Measurements from ENCODE around the gene INPP5A.
A peak's percentile ranks its signal among the peaks of the same experiment; 100 is the strongest.

INPP5A gene

DNA sequence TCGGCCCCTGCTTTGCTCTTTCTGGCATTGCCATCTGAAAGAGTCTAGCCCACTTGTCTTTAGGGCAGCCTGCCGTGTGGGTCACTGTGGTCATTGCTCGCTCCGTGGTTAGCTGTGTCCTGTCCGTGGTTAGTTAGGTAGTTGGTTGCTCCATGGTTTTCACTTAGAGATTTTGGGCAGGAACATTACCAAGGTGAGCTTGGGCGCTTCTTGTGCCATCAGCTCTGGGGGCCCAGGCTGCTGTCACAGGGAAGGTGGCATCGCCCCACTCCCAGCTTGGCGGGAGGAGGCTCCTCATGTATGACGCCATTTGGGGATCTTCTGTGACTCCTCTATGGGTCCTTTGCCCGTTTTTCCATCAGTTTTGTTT, 53.1 kb downstream of the INPP5A start:
- Histone ChIP-seq H2AFZ (ENCODE audit: low read length) (no peak overlapping the region), H3K9me3 (replicated peaks; ENCODE audit: insufficient read depth, low read length) (no peaks in the 10 kb centered on the region), H3K4me2 (ENCODE audit: low read depth, low read length) (no peak overlapping the region), H3K27me3 (replicated peaks; ENCODE audit: insufficient read depth, low read length) (no peaks in the 10 kb centered on the region), H3K9me2 (replicated peaks; ENCODE audit: insufficient read depth, low read length) (no peaks in the 10 kb centered on the region), H3K9ac (ENCODE audit: low read length) (no peak overlapping the region), H3K36me3 (replicated peaks; ENCODE audit: insufficient read depth, low read length) (no peaks in the 10 kb centered on the region), H3K79me2 (ENCODE audit: low read length) (0 out of 2 replicates have a peak, but pooled peaks cover 14% of the 10 kb centered on the region), H3K4me3 (ENCODE audit: low read length) (no peak overlapping the region), H3F3A (ENCODE audit: insufficient read depth, low read length) (no peaks in the 10 kb centered on the region), H3K4me1 (ENCODE audit: low read length) (no peaks in the 10 kb centered on the region), H4K20me1 (ENCODE audit: insufficient read depth, low read length) (no peaks in the 10 kb centered on the region), H3K27ac (ENCODE audit: low read length) (no peak overlapping the region)
- TF ChIP-seq, protein P1, sequence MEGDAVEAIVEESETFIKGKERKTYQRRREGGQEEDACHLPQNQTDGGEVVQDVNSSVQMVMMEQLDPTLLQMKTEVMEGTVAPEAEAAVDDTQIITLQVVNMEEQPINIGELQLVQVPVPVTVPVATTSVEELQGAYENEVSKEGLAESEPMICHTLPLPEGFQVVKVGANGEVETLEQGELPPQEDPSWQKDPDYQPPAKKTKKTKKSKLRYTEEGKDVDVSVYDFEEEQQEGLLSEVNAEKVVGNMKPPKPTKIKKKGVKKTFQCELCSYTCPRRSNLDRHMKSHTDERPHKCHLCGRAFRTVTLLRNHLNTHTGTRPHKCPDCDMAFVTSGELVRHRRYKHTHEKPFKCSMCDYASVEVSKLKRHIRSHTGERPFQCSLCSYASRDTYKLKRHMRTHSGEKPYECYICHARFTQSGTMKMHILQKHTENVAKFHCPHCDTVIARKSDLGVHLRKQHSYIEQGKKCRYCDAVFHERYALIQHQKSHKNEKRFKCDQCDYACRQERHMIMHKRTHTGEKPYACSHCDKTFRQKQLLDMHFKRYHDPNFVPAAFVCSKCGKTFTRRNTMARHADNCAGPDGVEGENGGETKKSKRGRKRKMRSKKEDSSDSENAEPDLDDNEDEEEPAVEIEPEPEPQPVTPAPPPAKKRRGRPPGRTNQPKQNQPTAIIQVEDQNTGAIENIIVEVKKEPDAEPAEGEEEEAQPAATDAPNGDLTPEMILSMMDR (IDR thresholded peaks at IDR 0.05; ENCODE audit: low read length) = no peak
- DNase-seq = no peak

DNA sequence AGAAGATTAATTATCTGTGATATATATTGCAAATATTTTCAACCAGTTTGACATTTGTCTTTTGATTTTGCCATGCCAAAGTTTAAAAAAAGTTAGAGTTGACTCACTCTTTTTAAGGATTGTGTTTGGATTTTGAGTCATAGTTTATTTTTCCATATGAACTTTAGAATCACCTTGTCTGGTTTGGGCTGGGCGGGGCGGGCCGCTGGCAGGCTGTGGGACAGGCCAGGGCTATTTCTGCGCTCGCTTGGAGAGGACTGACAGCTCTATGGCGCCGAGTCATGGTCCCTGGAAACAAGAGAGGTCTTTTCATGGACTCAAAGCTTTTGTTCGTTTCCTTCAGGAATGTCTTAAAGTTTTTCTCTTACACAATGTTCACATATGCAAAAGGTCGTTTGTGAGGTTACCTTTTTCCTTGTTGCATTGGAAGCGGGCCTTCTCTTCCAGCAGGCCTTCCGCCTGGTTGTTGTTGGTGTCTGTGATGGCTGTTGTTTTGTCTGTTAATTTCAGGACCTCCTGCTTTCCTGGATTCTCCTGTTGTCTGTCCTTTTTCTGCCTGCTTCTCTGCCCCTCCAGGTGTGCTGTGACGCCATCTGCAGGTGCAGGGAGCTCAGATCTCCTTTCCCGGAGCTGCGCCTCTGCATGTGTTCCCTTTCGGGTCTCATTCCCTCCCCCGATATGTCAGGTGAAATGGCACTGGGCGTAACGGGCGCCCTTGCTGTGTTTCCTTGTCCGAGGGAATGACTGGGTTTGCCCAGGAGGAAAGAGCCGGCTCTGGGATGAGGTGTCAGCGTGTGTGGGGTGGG, 53.8 kb downstream of the INPP5A start:
- no peak for TF ChIP-seq EZH2phosphoT487 (IDR thresholded peaks at IDR 0.05; ENCODE audit: low read length)
- TF ChIP-seq, protein P1 (IDR thresholded peaks at IDR 0.05; ENCODE audit: low read length) = no peak
- no peaks in the 10 kb centered on the region for H3K9me3 ChIP-seq (replicated peaks; ENCODE audit: insufficient read depth, low read length)
- no peak overlapping the region for H3K4me3 ChIP-seq (ENCODE audit: low read length)
- no peak overlapping the region for H3K4me2 ChIP-seq (ENCODE audit: low read depth, low read length)
- no peaks in the 10 kb centered on the region for H4K20me1 ChIP-seq (ENCODE audit: insufficient read depth, low read length)
- H3K9me2 ChIP-seq (replicated peaks; ENCODE audit: insufficient read depth, low read length) = no peaks in the 10 kb centered on the region
- no peak overlapping the region for H3K27ac ChIP-seq (ENCODE audit: low read length)
- DNase-seq = no peak
- no peaks in the 10 kb centered on the region for H3K4me1 ChIP-seq (ENCODE audit: low read length)
- no peaks in the 10 kb centered on the region for H3K27me3 ChIP-seq (replicated peaks; ENCODE audit: insufficient read depth, low read length)
- no peak overlapping the region for H3K9ac ChIP-seq (ENCODE audit: low read length)
- H3F3A ChIP-seq (ENCODE audit: insufficient read depth, low read length) = no peaks in the 10 kb centered on the region
- H3K79me2 ChIP-seq (ENCODE audit: low read length) = 0 out of 2 replicates have a peak, but pooled peaks cover 14% of the 10 kb centered on the region
- H3K36me3 ChIP-seq (replicated peaks; ENCODE audit: insufficient read depth, low read length) = no peaks in the 10 kb centered on the region
- no peak overlapping the region for H2AFZ ChIP-seq (ENCODE audit: low read length)

DNA sequence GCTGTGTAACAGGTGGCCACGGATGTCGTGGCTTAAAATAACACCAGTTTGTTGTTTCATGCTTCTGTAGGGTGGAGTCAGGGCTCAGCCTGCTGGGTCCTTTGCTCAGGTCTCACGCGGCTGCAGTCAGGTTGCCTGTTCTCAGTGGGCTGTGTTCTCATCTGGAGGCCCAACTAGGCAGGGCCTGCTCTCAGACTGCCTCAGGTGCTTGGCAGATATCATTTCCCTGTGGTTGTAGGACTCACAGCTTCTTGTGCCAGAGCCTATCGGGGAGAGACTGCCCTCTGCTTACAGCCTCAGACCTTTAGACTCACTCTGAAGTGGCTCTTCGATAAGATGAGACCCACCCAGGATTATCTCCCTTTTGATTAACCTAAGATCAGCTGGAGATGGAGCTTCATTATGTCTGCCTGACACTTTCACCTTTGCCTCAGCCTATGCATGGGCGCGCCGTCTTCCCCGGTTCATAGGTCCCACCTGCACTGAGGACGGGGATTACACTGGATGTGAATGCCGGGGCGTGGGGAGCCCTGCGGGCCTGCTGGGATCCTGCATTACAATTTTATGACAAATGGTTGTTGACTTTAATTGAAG, 55.3 kb downstream of the INPP5A start:
- no peaks in the 10 kb centered on the region for H3K27me3 ChIP-seq (replicated peaks; ENCODE audit: insufficient read depth, low read length)
- no peak overlapping the region for H3K27ac ChIP-seq (ENCODE audit: low read length)
- H2AFZ ChIP-seq (ENCODE audit: low read length) = no peak overlapping the region
- 0 out of 2 replicates have a peak, but pooled peaks cover 14% of the 10 kb centered on the region for H3K79me2 ChIP-seq (ENCODE audit: low read length)
- no peak overlapping the region for H3K9ac ChIP-seq (ENCODE audit: low read length)
- H3K9me3 ChIP-seq (replicated peaks; ENCODE audit: insufficient read depth, low read length) = no peaks in the 10 kb centered on the region
- TF ChIP-seq EZH2phosphoT487 (IDR thresholded peaks at IDR 0.05; ENCODE audit: low read length) = no peak
- TF ChIP-seq, protein P1 (IDR thresholded peaks at IDR 0.05; ENCODE audit: low read length) = no peak
- no peak for TF ChIP-seq EZH2 (optimal IDR thresholded peaks at IDR 0.05; ENCODE audit: low read depth, low read length)
- no peaks in the 10 kb centered on the region for H3K36me3 ChIP-seq (replicated peaks; ENCODE audit: insufficient read depth, low read length)
- H3K4me3 ChIP-seq (ENCODE audit: low read length) = no peak overlapping the region
- DNase-seq = no peak
- H3K9me2 ChIP-seq (replicated peaks; ENCODE audit: insufficient read depth, low read length) = no peaks in the 10 kb centered on the region
- peak overlapping the region; percentile 38; the same call in 1 of the 2 replicates for H3K4me2 ChIP-seq (ENCODE audit: low read depth, low read length)
- no peaks in the 10 kb centered on the region for H3K4me1 ChIP-seq (ENCODE audit: low read length)
- H3F3A ChIP-seq (ENCODE audit: insufficient read depth, low read length) = no peaks in the 10 kb centered on the region
- H4K20me1 ChIP-seq (ENCODE audit: insufficient read depth, low read length) = no peaks in the 10 kb centered on the region
